NCI-H526 treated with DMSO at 0.1 percent for 48 hours (cell line): ENCODE results near the gene NT5DC2.

ENCODE experiments used
- DNase-seq: peaks from one replicate; lab custom pipeline; 2025; lab: John Stamatoyannopoulos, UW

The NT5DC2 gene

DNA sequence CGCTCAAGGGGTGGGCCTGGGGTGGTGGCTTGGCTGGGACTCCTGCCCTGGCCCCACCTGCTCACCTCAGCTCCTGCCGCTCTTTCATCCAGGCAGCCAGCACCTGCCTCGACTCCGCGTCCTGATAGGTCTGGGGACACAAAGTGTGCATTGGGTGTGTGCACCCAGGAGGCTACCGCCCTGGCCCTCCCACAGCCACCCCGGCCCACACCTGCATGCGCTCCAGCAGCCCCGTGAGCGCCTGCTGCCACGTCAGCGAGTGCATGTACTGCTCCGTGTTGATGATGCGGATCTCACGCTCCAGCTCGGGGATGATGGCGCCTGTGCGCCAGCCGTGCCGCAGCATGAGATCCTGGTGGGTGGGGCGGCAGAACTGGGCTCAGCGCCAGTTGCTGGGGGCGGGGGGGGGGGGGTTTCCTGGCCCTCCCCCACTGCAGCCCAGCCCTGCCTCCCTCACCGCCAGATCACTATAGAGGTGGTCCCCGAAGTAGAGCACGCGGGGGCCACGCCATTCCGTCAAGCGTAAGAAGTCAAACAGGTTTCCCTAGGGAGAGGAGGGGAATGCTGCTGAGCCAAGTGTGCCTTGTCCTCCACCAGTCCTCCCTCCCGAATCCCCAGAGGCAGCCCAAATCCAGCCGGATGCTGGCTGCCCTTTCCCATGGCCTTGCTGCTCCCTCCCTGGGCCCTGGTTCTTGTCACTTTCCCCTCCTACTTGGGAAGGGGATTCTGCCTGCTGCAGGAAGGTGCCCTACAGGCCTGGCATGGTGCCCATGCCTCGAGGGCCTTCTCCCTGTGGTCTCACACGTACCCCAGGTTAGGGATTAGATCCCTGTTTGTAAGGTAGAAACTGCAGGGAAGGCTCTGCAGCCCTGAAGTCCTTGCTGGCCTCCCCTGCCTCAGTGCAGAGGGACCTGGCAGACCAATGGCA lies 8.6 kb downstream of the NT5DC2 start:
- DNase-seq = no peak

DNA sequence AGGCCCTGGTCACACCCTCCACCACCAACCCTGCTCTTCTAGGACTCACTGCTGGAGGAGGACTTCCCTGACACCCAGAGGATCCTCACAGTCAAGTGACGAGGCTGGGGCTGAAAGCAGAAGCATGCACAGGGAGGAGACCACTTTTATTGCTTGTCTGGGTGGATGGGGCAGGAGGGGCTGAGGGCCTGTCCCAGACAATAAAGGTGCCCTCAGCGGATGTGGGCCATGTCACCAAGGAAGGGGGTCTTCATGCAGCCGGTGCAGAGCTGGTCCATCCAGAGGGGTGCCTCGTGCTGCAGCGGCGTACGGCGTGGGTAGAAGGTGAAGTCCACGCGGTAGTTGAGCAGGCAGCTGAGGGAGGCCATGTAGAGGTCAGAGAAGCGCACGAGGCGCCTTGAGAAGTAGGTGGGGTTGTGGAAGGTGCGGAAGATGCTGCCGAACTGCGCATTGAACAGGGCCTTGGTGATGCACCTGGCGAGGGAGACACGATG lies 9.4 kb downstream of the NT5DC2 start:
- DNase-seq = no peak

DNA sequence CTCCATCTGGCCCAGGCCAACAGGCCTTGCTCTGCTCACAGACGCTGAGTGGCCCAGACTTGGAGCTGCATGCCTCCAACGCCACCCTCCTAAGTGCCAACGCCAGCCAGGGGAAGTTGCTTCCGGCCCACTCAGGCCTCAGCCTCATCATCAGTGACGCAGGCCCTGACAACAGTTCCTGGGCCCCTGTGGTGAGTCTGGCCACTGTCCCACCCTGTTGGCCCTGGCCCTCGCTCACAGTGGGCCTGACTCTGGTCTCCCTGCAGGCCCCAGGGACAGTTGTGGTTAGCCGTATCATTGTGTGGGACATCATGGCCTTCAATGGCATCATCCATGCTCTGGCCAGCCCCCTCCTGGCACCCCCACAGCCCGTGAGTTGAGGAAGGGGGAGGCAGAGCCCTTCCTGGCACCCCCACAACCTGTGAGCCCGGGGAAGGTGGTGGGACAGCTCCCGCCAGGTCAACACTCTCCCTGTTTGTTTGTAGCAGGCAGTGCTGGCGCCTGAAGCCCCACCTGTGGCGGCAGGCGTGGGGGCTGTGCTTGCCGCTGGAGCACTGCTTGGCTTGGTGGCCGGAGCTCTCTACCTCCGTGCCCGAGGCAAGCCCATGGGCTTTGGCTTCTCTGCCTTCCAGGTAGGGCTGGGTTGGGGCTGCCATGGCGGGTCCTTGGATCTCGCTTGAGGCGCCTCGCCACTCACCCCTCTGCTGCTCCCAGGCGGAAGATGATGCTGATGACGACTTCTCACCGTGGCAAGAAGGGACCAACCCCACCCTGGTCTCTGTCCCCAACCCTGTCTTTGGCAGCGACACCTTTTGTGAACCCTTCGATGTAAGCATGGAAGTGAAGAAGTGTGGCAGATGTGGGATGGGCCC lies 10.0 kb downstream of the NT5DC2 start:
- DNase-seq = no peak

DNA sequence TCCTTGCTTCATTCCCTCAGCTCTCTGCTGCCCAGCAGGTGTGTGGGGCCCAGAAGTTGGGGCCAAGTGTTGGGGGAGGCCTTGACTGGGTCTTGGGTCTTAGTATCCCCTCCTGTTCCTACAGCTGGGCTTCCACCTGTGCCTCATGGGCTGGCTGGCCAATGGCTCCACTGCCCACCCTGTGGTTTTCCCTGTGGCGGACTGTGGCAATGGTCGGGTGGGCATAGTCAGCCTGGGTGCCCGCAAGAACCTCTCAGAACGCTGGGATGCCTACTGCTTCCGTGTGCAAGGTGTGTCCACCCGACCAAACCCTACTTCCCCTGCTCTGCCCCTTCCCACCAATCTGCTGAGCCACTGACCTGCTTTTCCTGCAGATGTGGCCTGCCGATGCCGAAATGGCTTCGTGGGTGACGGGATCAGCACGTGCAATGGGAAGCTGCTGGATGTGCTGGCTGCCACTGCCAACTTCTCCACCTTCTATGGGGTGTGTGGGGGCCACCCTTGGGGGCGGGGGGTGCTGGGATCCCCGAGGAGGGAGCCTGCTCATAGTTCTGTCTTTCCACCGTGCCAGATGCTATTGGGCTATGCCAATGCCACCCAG lies 10.9 kb downstream of the NT5DC2 start:
- no peak for DNase-seq

DNA sequence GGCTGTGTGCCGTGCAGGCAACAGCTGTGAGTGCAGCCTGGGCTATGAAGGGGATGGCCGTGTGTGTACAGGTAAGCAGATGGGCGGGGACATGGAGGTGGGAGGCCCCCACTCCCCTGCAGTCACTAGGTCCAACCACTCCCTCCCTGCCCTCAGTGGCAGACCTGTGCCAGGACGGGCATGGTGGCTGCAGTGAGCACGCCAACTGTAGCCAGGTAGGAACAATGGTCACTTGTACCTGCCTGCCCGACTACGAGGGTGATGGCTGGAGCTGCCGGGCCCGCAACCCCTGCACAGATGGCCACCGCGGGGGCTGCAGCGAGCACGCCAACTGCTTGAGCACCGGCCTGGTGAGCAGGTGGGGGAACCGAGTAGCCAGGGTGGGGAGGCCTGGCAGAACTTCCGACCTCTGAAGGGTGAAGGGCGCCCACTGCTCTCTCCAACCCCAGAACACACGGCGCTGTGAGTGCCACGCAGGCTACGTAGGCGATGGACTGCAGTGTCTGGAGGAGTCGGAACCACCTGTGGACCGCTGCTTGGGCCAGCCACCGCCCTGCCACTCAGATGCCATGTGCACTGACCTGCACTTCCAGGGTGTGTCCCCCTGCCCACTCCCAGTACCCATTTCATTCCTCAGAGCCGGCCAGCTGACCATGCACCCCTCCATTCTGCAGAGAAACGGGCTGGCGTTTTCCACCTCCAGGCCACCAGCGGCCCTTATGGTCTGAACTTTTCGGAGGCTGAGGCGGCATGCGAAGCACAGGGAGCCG lies 11.6 kb downstream of the NT5DC2 start:
- DNase-seq = no peak

DNA sequence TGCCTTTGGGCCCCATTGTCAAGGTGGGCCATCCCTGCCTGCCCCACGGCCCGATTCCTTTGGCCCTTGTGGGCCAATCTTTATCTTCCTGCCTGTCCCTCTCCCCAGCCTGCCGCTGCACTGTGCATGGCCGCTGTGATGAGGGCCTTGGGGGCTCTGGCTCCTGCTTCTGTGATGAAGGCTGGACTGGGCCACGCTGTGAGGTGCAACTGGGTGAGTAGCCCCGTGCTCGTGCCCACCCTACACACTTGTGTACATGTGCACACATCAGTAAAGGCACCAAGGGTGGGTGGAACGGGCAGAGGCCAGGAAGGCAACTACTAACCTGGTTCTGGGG lies 12.2 kb downstream of the NT5DC2 start:
- DNase-seq = no peak

DNA sequence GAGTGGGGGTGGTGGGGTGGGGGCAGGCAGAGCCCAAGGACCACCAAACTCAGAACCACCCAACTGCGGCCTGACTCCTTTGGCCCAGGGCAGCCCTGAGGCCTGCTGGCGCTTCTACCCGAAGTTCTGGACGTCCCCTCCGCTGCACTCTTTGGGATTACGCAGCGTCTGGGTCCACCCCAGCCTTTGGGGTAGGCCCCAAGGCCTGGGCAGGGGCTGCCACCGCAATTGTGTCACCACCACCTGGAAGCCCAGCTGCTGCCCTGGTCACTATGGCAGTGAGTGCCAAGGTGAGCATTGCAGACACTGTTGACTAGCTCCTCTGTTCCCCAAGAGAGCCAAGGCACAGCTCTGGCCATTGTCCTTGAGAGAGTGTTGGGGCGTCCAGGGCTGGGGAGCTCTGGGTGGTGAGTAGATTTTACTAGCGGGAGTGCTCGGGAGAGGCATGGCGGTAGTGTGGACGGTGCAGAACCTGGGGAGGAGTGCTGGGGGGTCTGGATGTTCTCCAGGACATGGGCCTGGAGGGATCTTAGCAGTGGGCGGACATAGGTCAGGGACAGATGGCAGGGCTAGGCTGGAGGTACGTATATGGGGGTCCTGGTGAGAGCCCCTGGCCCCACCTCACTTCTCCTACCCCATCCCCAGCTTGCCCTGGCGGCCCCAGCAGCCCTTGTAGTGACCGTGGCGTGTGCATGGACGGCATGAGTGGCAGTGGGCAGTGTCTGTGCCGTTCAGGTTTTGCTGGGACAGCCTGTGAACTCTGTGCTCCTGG lies 12.8 kb downstream of the NT5DC2 start:
- DNase-seq = no peak

DNA sequence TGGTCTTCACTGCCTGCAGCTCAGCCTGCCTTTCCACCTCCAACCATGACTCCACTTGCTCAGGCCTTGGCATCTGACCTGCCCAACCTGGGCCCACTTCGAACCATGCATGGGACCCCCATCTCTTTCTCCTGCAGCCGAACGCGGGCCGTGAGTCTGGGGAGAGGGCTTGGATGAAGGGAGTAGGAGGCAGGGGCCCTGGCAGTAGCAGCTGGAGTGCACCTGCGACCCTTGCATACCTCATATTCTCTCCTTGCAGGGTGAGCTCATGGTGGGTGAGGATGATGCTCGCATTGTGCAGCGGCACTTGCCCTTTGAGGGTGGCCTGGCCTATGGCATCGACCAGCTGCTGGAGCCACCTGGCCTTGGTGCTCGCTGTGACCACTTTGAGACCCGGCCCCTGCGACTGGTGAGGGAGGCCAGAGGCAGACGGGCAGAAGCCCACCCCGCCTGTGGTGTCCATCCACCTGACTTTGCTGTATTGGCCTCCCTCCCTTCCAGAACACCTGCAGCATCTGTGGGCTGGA lies 13.5 kb downstream of the NT5DC2 start:
- no peak for DNase-seq

DNA sequence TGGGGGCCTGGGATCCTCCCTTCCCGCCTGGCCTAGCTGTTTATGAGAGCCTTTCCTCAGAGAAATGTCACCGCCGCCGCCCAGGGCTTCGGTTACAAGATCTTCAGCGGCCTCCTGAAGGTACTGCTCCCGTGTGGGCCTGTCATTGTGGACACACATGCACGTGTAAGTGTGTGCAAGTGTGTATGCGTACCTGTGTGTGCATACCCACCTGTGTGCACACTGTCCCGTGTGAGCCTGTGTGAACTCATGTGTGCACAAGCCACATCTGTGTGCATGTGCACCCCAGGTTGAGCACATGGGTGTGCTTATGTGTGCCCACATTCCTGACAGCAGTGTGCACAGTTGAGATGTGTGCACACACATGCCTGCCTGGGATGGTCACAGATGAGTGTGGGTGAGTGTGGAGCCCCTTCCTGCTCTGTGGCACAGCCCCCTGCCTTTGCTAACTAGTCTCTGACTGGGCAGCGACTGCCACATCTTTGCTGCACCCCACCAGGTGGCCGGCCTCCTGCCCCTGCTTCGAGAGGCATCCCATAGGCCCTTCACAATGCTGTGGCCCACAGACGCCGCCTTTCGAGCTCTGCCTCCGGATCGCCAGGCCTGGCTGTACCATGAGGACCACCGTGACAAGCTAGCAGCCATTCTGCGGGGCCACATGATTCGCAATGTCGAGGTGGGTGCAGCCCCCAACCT lies 14.1 kb downstream of the NT5DC2 start:
- no peak for DNase-seq

DNA sequence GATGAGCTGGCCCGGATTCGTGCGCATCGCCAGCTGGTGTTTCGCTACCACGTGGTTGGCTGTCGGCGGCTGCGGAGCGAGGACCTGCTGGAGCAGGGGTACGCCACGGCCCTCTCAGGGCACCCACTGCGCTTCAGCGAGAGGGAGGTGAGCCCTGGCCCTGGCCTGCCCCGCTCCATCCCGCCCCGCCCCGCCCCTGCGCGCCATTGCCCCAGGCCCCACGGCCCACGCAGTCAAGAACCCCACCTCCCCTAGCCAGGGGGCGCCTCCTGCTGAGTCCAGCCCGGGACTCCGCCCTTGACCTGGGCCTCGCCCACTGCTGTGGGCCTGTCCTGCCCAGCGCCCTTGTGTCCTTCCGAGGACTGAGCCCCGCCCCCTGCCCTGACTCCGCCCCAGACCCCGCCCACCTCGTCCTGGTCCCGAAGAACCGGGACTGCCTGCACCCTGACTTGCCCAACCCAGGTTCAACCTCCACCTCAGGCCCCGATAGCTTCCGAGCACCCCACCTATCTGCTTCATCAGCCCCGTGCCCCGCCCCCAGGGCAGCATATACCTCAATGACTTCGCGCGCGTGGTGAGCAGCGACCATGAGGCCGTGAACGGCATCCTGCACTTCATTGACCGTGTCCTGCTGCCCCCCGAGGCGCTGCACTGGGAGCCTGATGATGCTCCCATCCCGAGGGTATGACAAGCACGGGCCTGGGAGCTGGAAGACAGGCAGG lies 14.8 kb downstream of the NT5DC2 start:
- DNase-seq = no peak

DNA sequence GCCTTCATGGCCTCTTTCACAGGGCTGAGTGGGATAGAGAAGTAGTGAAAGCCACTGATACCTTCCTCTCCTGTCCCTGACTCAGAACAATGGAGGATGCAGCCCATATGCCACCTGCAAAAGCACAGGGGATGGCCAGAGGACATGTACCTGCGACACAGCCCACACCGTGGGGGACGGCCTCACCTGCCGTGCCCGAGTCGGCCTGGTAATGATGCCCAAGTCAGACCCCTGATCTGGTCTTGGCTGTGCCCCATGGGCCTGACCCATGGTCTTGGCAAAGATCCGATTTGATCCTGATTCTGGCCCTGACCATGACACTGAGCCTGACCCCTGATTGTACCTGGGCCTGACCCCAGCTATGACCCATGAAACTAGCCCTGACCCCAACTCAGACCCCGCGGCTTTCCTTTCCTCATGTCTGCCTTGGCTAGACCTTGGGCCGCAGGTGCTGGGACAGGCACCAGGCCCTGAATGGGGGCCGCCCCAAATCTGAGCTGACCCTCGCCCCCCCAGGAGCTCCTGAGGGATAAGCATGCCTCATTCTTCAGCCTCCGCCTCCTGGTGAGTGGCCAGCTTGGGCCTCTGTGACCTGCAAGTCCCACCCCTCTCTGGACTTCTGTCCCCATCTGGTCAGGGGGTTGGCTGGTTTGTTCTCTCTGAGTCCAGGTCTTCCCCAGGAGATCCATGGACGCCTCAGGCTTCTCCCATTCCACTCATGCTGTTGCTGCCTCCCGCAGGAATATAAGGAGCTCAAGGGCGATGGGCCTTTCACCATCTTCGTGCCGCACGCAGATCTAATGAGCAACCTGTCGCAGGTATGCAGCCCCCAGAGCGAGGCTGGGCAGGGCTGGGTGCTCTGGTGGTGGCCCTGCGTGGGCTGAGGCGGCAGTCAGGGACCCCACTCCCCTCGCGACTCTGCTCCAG lies 15.6 kb downstream of the NT5DC2 start:
- no peak for DNase-seq

DNA sequence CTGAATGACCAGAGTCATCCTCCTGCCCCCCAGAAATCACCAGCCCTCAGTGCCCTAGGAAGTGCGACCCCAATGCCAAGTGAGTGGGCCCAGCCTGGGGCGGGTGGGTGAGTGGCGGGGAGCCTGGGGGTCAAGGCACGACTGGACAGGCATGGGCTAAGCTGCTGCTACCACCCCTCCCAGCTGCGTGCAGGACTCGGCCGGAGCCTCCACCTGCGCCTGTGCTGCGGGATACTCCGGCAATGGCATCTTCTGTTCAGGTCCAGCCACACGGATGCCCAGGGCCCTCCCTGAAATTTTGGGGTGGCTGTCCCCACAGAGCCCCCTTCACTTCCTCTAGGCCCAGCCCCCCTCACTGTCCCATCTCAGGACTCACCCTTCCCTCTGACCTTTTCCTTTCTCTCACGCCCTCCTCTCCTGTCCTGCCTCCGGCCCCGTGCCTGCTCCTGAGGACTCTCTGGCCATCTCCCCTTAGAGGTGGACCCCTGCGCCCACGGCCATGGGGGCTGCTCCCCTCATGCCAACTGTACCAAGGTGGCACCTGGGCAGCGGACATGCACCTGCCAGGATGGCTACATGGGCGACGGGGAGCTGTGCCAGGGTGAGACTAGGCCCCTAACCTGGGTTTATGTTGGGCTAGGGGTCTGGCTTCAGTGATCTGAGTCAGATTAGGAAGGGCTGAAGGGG lies 17.0 kb downstream of the NT5DC2 start:
- no peak for DNase-seq

DNA sequence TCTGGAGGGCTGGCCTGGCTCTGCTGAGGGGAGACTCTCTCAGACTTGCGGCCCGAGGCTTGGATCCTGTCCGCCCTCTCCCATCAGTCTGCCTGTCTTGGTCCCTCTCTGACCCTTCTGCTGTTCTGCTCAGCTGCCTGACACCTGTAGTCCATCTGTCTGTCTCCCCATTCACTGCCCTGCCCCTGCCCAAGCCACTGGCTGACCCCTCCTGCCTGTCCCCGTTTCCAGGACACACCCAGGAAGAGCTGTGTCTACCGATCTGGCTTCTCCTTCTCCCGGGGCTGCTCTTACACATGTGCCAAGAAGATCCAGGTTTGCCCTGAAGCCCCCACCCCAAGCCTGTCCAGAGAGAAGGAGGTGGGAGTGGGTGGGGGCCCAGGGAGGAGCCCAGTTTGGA lies 18.5 kb downstream of the NT5DC2 start:
- DNase-seq = no peak

DNA sequence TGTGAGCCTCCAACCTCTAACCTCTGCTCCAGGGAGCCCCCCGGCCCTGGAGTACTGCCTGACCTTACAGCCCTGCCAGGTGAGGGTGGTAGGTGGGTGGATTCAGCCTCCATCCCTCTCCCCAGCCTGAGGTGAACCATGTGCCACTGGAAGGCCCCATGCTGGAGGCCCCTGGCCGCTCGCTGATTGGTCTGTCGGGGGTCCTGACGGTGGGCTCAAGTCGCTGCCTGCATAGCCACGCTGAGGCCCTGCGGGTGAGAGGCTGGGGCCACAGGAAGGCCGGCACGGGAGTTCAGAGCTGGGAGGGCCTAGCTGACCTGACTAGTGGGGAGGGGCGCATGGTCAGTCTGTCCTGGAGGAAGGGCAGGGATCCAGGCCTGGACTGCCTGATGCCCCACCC lies 19.1 kb downstream of the NT5DC2 start:
- DNase-seq = no peak

DNA sequence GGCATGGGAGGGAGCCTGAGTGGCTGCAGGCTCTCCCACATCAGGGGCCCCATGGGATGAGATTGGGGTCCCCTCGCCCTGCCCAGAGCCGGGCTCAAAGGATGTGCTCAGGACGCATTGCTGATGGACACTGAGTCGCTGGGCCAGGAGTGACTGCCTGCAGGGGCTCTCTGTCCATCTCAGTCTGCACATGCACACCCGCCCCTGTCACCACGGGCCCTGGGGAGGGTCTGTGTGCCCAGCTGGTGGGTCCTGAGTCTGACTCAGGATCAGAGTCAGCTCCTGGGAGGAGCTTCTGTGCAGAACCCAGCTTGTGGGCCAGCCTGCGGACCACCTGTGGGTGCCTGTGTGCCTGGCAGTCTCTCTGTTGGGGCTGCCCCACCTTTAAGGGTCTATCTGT lies 20.4 kb downstream of the NT5DC2 start:
- DNase-seq = no peak

DNA sequence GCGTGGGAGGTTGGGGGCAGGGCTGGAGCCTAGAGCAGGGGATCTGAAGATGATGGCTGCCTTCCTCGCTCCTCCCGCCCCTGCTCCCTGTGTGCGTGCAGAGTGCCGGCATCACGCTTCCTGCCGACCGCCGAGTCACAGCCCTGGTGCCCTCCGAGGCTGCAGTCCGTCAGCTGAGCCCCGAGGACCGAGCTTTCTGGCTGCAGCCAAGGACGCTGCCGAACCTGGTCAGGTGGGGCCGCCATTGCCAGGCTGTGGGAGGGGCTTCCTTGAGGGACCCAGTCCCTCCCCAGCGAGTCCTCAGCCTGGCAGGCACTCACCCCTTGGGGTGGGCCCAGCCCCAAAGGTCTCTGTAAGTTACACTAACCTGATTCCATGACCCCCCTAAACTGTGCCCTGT lies 20.9 kb downstream of the NT5DC2 start:
- DNase-seq = no peak

DNA sequence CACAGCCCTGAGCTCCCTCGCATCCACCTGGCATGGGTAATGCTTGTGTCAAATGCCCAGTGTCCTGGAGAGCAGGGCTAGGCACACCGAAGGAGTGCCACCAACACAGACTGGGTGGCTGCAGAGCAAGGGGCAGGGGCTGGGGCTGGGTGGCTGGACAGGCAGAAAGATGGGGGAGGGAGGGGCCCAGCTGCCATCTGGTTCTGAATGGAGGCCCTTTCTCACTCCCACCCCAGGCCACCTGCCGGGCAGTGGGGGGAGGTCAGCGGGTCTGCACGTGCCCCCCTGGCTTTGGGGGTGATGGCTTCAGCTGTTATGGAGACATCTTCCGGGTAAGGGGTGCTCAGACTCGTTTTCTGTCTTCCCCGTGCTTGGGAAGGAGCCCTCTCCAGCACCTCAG lies 21.6 kb downstream of the NT5DC2 start:
- DNase-seq = no peak

DNA sequence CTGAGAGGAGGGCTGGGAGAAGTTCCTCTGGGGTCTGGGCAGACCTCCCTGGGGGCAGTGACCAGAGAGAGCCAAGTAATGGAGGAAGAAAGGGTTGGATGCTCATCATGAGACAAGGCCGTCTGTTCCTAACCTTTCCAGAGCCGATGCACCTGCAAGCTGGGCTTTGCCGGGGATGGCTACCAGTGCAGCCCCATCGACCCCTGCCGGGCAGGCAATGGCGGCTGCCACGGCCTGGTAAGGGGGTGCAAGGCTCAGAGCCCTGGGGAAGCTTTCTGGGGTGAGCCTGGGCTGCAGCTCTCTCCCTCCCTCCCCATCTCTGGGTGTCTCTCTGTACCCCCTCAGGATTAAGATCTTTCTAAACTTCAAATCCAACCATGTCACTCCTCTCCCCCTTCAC lies 22.1 kb downstream of the NT5DC2 start:
- no peak for DNase-seq
